Osteoblast (primary cell): Measurements from ENCODE around the gene TTC9C. TPM values are rescaled to one million over a fixed set of nuclear protein-coding genes. Genes with fewer than 3 reads are reported as not detected.

Experiments used
- DNase-seq: peaks from one replicate; pipeline ENCODE4 v3.0.0; 2011; ENCODE audit warnings: low spot score, mixed read lengths; ENCODE audit not compliant: insufficient read length; ENCODE audit errors: missing footprints
- H2AFZ ChIP-seq: 2 replicates; pipeline ENCODE4 v1.6.0; 2011; ENCODE audit warnings: mild to moderate bottlenecking, low read length
- H3K27ac ChIP-seq: 2 replicates; pipeline ENCODE4 v1.5.1; 2011; ENCODE audit warnings: mild to moderate bottlenecking, low read depth, low read length, moderate library complexity
- H3K27me3 ChIP-seq: 2 replicates; pipeline ENCODE4 v1.6.0; 2012; ENCODE audit warnings: mild to moderate bottlenecking, control low read depth, inconsistent platforms, low read length, moderate library complexity; ENCODE audit not compliant: insufficient read depth
- H3K36me3 ChIP-seq: 2 replicates; pipeline ENCODE4 v1.5.1; 2011; ENCODE audit warnings: mild to moderate bottlenecking, low read length, control low read depth, moderate library complexity; ENCODE audit not compliant: insufficient read depth
- H3K4me1 ChIP-seq: 2 replicates; pipeline ENCODE4 v1.5.1; 2011; ENCODE audit warnings: mild to moderate bottlenecking, low read length, control low read depth, moderate library complexity; ENCODE audit not compliant: insufficient read depth
- H3K4me2 ChIP-seq: 2 replicates; pipeline ENCODE4 v1.6.0; 2011; ENCODE audit warnings: mild to moderate bottlenecking, low read length; ENCODE audit not compliant: insufficient read depth
- H3K4me3 ChIP-seq: fragments of 200-600 bp; sonication (generic); 3 replicates; pipeline ENCODE4 v1.5.1; 2012; ENCODE audit warnings: mild to moderate bottlenecking, low read length, inconsistent platforms; ENCODE audit not compliant: insufficient read depth
- H3K79me2 ChIP-seq: 2 replicates; pipeline ENCODE4 v1.6.0; 2012; ENCODE audit warnings: mild to moderate bottlenecking, low read length, control low read depth, inconsistent platforms; ENCODE audit not compliant: insufficient read depth
- H3K9me3 ChIP-seq: 2 replicates; pipeline ENCODE4 v1.5.1; 2011; ENCODE audit warnings: low read depth, low read length, control low read depth
- H4K20me1 ChIP-seq: 2 replicates; pipeline ENCODE4 v1.6.0; 2012; ENCODE audit warnings: mild to moderate bottlenecking, low read length, control low read depth; ENCODE audit not compliant: insufficient read depth
- CTCF ChIP-seq: IDR thresholded peaks from 2 replicates; pipeline ENCODE4 v1.5.1; 2011; ENCODE audit warnings: mild to moderate bottlenecking, low read depth, low read length, moderate library complexity; ENCODE audit errors: extremely low read depth
- total RNA-seq: library from RNA; depleted of rRNA; stranded (reverse); fragments of >200 nt; gene quantifications from 2 replicates; pipeline ENCODE4 v1.2.3, GENCODE V29; 2012

Gene TTC9C
- total RNA-seq, 1 donor: 34.0 TPM

- peaks cover 75% of the 10 kb centered on the region for H3K79me2 ChIP-seq
- no peak overlapping the region for H3K27ac ChIP-seq
- no peaks in the 10 kb centered on the region for H4K20me1 ChIP-seq
- TF ChIP-seq CTCF: no peak
- no peak overlapping the region for H3K4me2 ChIP-seq
- no peaks in the 10 kb centered on the region for H3K27me3 ChIP-seq
- H3K4me3 ChIP-seq: no peak overlapping the region
- H2AFZ ChIP-seq: no peak overlapping the region
- no peak for DNase-seq
- H3K36me3 ChIP-seq: peaks cover 91% of the 10 kb centered on the region
- H3K4me1 ChIP-seq: peaks cover 4% of the 10 kb centered on the region
- no peaks in the 10 kb centered on the region for H3K9me3 ChIP-seq
These were observed 11.5 kb upstream of the TTC9C start for GRCh38 chr11:62716816-62717215.

- Histone ChIP-seq H3K9me3 (no peaks in the 10 kb centered on the region), H3K36me3 (peaks cover 93% of the 10 kb centered on the region), H3K4me3 (no peak overlapping the region), H3K27ac (peak overlapping the region; percentile 22), H2AFZ (no peak overlapping the region), H3K4me1 (peaks cover 10% of the 10 kb centered on the region), H3K79me2 (peaks cover 95% of the 10 kb centered on the region), H3K4me2 (no peak overlapping the region), H3K27me3 (no peaks in the 10 kb centered on the region), H4K20me1 (peaks cover 10% of the 10 kb centered on the region)
- no peak for TF ChIP-seq CTCF
- no peak for DNase-seq
These were observed 8.8 kb upstream of the TTC9C start for GRCh38 chr11:62719302-62719978.

- no peak for DNase-seq
- Histone ChIP-seq H3K36me3 (peaks cover 69% of the 10 kb centered on the region), H3K4me3 (no peak overlapping the region), H3K4me1 (peaks cover 14% of the 10 kb centered on the region), H3K27me3 (no peaks in the 10 kb centered on the region), H3K27ac (no peak overlapping the region), H3K79me2 (peaks cover 95% of the 10 kb centered on the region), H3K9me3 (no peaks in the 10 kb centered on the region), H3K4me2 (no peak overlapping the region), H4K20me1 (peaks cover 33% of the 10 kb centered on the region), H2AFZ (no peak overlapping the region)
- TF ChIP-seq CTCF: no peak
These were observed 6.3 kb upstream of the TTC9C start for GRCh38 chr11:62721994-62722393.

- H3K4me3 ChIP-seq: peak overlapping the region; percentile 98
- H3K4me1 ChIP-seq: peaks cover 14% of the 10 kb centered on the region
- peaks cover 48% of the 10 kb centered on the region for H3K36me3 ChIP-seq
- H3K27ac ChIP-seq: peak overlapping the region; percentile 20
- no peak for TF ChIP-seq CTCF
- H3K27me3 ChIP-seq: no peaks in the 10 kb centered on the region
- peaks cover 33% of the 10 kb centered on the region for H4K20me1 ChIP-seq
- no peak for DNase-seq
- H2AFZ ChIP-seq: no peak overlapping the region
- peaks cover 80% of the 10 kb centered on the region for H3K79me2 ChIP-seq
- peak overlapping the region; percentile 87 for H3K4me2 ChIP-seq
- H3K9me3 ChIP-seq: no peaks in the 10 kb centered on the region
These were observed 4.1 kb upstream of the TTC9C start for GRCh38 chr11:62724171-62724570.
